Measurements from ENCODE around the gene TOM1L2.

TOM1L2 gene

GRCh38 chr17:18005496-18005895, 33.3 kb upstream of the TOM1L2 start:
- Histone ChIP-seq H3K27ac (ENCODE audit: low read depth, low read length) (no peak overlapping the region), H3K27me3 (ENCODE audit: control insufficient read depth, low read length) (no peaks in the 10 kb centered on the region), H3K36me3 (ENCODE audit: control insufficient read depth, low read length) (no peaks in the 10 kb centered on the region), H3K4me2 (ENCODE audit: low read length) (no peak overlapping the region), H4K20me1 (ENCODE audit: control insufficient read depth, insufficient read depth, low read depth, low read length) (no peaks in the 10 kb centered on the region), H3K79me2 (ENCODE audit: control insufficient read depth, low read length) (no peaks in the 10 kb centered on the region), H3K9me2 (replicated peaks; ENCODE audit: control insufficient read depth, low read length) (no peaks in the 10 kb centered on the region), H3F3A (ENCODE audit: control insufficient read depth, insufficient read depth) (no peaks in the 10 kb centered on the region), H3K9me3 (ENCODE audit: control insufficient read depth, insufficient read depth, low read length) (no peaks in the 10 kb centered on the region), H3K4me3 (ENCODE audit: low read length) (no peak overlapping the region), H3K4me1 (ENCODE audit: control insufficient read depth, low read length) (no peaks in the 10 kb centered on the region)
- TF ChIP-seq EZH2phosphoT487 (IDR thresholded peaks at IDR 0.05; ENCODE audit: borderline replicate concordance, low read length) (no peak), CTCF (IDR thresholded peaks at IDR 0.05; ENCODE audit: low read depth, low read length, poor library complexity, severe bottlenecking) (no peak)

GRCh38 chr17:18004884-18005305, 32.7 kb upstream of the TOM1L2 start:
- no peaks in the 10 kb centered on the region for H3F3A ChIP-seq (ENCODE audit: control insufficient read depth, insufficient read depth)
- H4K20me1 ChIP-seq (ENCODE audit: control insufficient read depth, insufficient read depth, low read depth, low read length) = no peaks in the 10 kb centered on the region
- H3K4me3 ChIP-seq (ENCODE audit: low read length) = no peak overlapping the region
- H3K9me2 ChIP-seq (replicated peaks; ENCODE audit: control insufficient read depth, low read length) = no peaks in the 10 kb centered on the region
- H3K4me1 ChIP-seq (ENCODE audit: control insufficient read depth, low read length) = no peaks in the 10 kb centered on the region
- no peaks in the 10 kb centered on the region for H3K36me3 ChIP-seq (ENCODE audit: control insufficient read depth, low read length)
- H3K27me3 ChIP-seq (ENCODE audit: control insufficient read depth, low read length) = no peaks in the 10 kb centered on the region
- TF ChIP-seq EZH2phosphoT487 (IDR thresholded peaks at IDR 0.05; ENCODE audit: borderline replicate concordance, low read length) (no peak), CTCF (IDR thresholded peaks at IDR 0.05; ENCODE audit: low read depth, low read length, poor library complexity, severe bottlenecking) (peak; percentile 9)
- no peak overlapping the region for H3K4me2 ChIP-seq (ENCODE audit: low read length)
- H3K79me2 ChIP-seq (ENCODE audit: control insufficient read depth, low read length) = no peaks in the 10 kb centered on the region
- no peaks in the 10 kb centered on the region for H3K9me3 ChIP-seq (ENCODE audit: control insufficient read depth, insufficient read depth, low read length)
- no peak overlapping the region for H3K27ac ChIP-seq (ENCODE audit: low read depth, low read length)

GRCh38 chr17:18004345-18004744, 32.1 kb upstream of the TOM1L2 start:
- H3K9me2 ChIP-seq (replicated peaks; ENCODE audit: control insufficient read depth, low read length) = no peaks in the 10 kb centered on the region
- H3K36me3 ChIP-seq (ENCODE audit: control insufficient read depth, low read length) = no peaks in the 10 kb centered on the region
- H3K4me2 ChIP-seq (ENCODE audit: low read length) = no peak overlapping the region
- H3F3A ChIP-seq (ENCODE audit: control insufficient read depth, insufficient read depth) = no peaks in the 10 kb centered on the region
- no peaks in the 10 kb centered on the region for H3K9me3 ChIP-seq (ENCODE audit: control insufficient read depth, insufficient read depth, low read length)
- H4K20me1 ChIP-seq (ENCODE audit: control insufficient read depth, insufficient read depth, low read depth, low read length) = no peaks in the 10 kb centered on the region
- TF ChIP-seq EZH2phosphoT487 (IDR thresholded peaks at IDR 0.05; ENCODE audit: borderline replicate concordance, low read length) = no peak
- TF ChIP-seq CTCF (IDR thresholded peaks at IDR 0.05; ENCODE audit: low read depth, low read length, poor library complexity, severe bottlenecking) = no peak
- no peaks in the 10 kb centered on the region for H3K4me1 ChIP-seq (ENCODE audit: control insufficient read depth, low read length)
- H3K27me3 ChIP-seq (ENCODE audit: control insufficient read depth, low read length) = no peaks in the 10 kb centered on the region
- no peak overlapping the region for H3K27ac ChIP-seq (ENCODE audit: low read depth, low read length)
- H3K79me2 ChIP-seq (ENCODE audit: control insufficient read depth, low read length) = no peaks in the 10 kb centered on the region
- H3K4me3 ChIP-seq (ENCODE audit: low read length) = no peak overlapping the region

- Histone ChIP-seq H3K36me3 (ENCODE audit: control insufficient read depth, low read length) (no peaks in the 10 kb centered on the region), H3K4me1 (ENCODE audit: control insufficient read depth, low read length) (no peaks in the 10 kb centered on the region), H3K27me3 (ENCODE audit: control insufficient read depth, low read length) (no peaks in the 10 kb centered on the region), H3K9me2 (replicated peaks; ENCODE audit: control insufficient read depth, low read length) (no peaks in the 10 kb centered on the region), H3K27ac (ENCODE audit: low read depth, low read length) (no peak overlapping the region), H3K4me2 (ENCODE audit: low read length) (no peak overlapping the region), H3K79me2 (ENCODE audit: control insufficient read depth, low read length) (no peaks in the 10 kb centered on the region), H3K4me3 (ENCODE audit: low read length) (no peak overlapping the region), H3K9me3 (ENCODE audit: control insufficient read depth, insufficient read depth, low read length) (no peaks in the 10 kb centered on the region), H3F3A (ENCODE audit: control insufficient read depth, insufficient read depth) (no peaks in the 10 kb centered on the region), H4K20me1 (ENCODE audit: control insufficient read depth, insufficient read depth, low read depth, low read length) (no peaks in the 10 kb centered on the region)
- TF ChIP-seq CTCF (IDR thresholded peaks at IDR 0.05; ENCODE audit: low read depth, low read length, poor library complexity, severe bottlenecking) (no peak), EZH2phosphoT487 (IDR thresholded peaks at IDR 0.05; ENCODE audit: borderline replicate concordance, low read length) (no peak)
Observed at GRCh38 chr17:18002171-18002570, 30.0 kb upstream of the TOM1L2 start.
